ENCODE measurements around the gene RNF26.

DNA sequence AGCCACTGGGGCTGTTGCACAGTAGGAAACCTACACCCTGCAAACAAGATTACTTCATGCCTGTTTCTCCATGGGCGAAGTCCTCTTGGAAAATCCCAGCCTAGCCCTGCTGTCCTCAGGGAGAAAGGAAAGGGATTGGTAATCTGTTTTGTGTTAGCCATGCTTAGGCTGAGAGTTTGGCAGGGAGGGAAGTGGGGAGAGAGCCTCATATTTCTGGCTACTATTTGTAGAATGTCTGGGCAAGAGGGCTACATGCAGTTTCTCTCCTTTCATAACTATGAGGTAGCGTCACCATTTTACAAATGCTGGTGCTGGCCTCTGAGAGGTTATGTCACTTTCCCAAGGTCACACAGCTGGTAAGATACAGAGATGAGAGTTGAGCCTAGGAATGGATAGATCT lies 12.9 kb downstream of the RNF26 start:
- no peak for TF ChIP-seq EZH2 (IDR thresholded peaks at IDR 0.05; ENCODE audit: borderline replicate concordance, low read length)
- TF ChIP-seq, protein P1, sequence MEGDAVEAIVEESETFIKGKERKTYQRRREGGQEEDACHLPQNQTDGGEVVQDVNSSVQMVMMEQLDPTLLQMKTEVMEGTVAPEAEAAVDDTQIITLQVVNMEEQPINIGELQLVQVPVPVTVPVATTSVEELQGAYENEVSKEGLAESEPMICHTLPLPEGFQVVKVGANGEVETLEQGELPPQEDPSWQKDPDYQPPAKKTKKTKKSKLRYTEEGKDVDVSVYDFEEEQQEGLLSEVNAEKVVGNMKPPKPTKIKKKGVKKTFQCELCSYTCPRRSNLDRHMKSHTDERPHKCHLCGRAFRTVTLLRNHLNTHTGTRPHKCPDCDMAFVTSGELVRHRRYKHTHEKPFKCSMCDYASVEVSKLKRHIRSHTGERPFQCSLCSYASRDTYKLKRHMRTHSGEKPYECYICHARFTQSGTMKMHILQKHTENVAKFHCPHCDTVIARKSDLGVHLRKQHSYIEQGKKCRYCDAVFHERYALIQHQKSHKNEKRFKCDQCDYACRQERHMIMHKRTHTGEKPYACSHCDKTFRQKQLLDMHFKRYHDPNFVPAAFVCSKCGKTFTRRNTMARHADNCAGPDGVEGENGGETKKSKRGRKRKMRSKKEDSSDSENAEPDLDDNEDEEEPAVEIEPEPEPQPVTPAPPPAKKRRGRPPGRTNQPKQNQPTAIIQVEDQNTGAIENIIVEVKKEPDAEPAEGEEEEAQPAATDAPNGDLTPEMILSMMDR (IDR thresholded peaks at IDR 0.05; ENCODE audit: low read length) = no peak

Measured in OCI-LY1 (cell line).